HG02678 (cell line): ENCODE results near the gene ATPAF2.

Experiments
- ATAC-seq: cut with Tn5 transposase; IDR thresholded peaks from one replicate; pipeline ENCODE4 v1.9.1; 2021; ENCODE audit warnings: mild to moderate bottlenecking, moderate library complexity; ENCODE audit not compliant: unreplicated experiment

The ATPAF2 gene

DNA sequence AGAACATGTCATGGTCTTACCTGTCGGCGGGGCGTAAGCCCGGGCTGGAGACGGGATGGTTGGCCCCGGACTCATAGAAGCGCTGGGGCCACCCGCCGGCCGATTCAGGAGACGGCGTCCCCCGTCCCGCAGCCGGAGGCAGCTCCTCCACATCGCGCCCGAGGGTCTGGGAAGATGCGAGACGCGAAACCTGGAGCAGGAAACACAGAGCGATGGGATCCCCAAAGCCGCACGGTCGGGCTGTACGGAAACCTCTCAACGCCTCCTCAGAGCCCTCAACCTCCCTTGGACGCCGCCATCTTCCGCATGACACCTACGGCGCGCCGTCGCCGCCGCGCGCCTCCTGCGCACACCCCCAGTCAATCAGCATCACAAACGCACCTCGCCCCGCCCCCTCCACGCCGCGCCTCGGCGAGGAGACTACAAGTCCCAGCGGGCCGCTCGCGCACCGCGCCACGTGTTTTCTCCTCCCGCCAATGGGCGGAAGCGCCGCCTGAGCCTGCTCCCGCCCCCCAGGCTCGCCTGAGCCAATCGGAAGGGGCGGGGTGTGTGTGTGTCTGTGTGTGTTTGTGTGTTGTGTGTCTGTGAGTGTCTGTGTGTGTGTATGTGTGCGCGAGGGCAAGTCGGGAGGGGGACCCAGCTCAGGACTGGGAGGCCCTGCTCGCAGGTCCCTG lies at the start of gene ATPAF2, which contains the start of gene GID4:
TSS of gene ATPAF2 (minus strand) at position 308 of the 674 bp plus-strand sequence. CDS start at position 153, 155 bp downstream.
TSS of gene GID4 (plus strand) at position 548 of the 674 bp plus-strand sequence. CDS start at position 605, 57 bp downstream.
- peak; percentile 92 for ATAC-seq

DNA sequence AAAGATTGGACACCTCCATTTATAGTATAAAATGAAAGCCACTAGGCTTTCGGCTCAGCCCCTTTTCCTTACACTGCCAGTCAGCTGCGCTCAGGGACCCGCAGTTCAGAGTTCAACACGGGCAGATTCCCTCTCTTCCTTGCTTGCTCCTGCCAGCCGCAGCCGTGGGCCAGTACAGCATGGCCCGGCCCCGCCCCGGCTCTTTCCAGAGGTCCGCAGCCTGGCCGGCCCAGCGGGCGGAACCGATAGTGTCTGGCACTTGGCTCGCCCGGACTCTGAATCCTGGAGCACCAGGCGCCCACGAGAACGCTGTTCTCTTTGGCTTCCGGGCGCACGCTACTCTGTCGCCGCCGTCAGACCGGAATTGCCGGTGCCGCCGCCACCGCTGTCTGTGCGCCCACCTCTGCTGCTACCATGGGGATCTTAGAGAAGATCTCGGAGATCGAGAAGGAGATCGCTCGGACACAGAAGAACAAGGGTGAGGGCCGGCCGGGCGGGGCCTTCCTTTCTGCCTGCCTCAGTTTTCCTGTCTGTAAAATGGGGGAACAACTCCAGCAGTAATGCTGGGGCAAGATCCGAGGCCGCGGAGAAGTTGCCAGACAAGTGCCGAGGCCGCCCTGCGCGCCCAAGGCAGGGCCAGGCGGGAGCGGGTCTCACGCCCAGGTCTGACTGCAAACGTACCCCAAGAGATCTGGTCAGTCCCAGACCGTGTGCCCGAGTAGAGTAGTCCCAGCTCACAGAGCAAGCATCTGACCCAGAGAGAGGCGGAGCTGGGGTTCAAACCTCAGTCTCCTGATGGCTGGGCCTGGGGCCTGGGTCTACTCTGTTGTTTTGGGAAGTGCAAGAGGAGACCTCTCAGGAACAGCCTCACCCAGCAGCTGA lies 48.9 kb upstream of the ATPAF2 start, which contains the start of gene DRG2:
TSS of gene DRG2 (plus strand) at position 339 of the 882 bp plus-strand sequence. CDS start at position 415, 76 bp downstream.
- ATAC-seq, result peak; percentile 92

DNA sequence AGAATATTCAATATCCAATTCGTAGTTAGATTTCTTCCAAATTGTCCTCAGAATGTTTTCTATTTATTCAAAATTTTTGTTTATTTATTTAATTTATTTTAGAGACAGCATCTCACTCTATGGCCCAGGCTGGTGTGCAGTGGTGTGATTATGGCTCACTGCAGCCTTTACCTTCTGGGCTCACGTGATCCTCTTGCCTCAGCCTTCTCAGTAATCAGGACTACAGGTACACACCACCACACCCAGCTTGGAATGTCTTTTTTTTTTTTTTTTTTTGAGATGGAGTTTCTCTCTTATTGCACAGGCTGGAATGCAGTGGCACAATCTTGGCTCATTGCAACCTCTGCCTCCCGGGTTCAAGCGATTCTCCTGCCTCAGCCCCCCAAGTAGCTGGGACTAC lies 45.3 kb upstream of the ATPAF2 start:
- ATAC-seq, result no peak

DNA sequence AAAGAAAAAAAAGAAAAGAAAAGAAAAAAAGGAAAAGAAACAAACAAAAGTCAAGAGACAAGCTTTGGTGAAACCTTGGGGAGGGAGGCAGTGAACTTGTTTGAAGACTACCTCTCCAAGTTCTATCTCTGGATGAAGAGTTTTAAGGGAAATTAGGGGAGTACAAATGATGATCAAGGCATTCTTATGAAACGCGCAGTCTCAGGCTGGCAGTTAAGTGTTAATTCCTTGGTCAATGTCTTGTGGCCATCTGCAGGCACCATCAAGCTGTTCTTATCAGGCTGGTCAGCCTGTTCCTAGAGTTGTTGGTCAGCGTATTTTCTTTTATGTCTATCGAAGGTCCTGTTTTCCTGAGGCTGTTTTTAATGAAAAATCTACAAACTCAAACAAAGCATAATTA lies 40.6 kb upstream of the ATPAF2 start:
- ATAC-seq, result no peak

DNA sequence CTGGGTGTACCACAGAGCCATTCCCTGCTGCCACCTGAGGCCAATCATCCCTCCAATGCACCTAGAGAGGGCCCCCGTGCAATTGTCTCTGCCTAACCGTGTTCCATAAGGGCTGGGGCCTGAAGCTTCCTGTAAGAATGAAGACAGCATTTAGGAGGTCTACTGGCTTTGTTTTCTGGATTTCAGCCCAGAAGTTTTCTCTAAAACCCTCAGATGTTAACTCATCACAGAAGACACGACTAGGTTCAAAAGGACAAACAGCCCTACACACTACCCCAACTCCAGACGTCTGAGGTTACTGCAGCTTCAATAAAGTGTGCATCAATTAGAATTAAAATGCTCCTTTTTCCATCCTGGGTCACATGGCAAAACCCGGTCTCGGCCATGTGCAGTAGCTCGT lies 38.0 kb upstream of the ATPAF2 start:
- no peak for ATAC-seq

DNA sequence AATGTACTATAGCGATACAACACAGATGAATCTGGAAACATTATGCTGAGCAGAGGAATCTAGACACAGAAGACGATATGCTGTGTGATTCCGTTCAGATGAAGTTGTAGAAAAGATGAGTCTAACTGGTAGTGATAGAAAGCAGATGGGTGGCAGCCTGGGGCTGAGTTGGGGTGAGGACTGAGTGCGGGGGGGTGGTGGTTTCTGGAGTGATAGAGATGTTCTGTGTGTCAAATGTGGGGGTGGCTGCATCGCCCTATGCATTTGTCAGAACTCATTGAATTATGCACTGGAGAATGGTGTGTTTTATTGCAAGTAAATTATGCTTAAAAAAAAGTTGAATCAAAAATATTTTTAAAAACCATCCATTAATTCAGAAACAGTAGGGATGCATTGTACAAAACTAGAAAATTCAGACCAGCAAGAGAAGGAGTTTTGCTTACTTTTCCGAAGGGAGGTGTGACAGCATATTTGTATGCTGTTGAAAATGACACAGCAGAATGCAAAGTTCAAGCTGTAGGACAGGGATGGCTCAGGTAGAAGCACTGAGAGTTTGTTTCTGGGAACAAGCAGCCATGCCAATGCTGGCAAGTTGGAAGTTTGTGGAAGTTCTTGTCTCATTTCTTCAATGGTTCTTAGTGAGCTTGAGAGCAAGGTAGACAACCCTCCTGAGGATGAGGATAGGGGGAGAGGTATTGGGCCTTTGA lies 35.8 kb upstream of the ATPAF2 start:
- ATAC-seq, result no peak

DNA sequence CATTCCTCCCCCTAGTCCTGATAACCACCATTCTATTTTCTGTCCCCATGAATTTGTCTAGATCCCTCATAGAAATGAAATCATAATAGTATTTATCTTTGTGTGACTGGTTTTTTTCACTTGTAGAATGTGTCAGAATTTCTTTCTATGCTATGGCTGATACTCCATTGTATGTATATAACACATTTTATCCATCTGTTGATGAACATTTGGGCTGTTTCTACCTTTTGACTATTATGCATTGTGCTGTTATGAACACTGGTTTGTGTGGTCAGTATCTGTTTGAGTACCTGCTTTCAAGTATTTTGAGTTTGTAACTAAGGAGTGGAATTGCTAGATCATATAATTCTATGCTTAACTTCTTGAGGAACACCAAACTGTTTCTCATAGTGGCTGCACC lies 32.8 kb upstream of the ATPAF2 start:
- no peak for ATAC-seq

DNA sequence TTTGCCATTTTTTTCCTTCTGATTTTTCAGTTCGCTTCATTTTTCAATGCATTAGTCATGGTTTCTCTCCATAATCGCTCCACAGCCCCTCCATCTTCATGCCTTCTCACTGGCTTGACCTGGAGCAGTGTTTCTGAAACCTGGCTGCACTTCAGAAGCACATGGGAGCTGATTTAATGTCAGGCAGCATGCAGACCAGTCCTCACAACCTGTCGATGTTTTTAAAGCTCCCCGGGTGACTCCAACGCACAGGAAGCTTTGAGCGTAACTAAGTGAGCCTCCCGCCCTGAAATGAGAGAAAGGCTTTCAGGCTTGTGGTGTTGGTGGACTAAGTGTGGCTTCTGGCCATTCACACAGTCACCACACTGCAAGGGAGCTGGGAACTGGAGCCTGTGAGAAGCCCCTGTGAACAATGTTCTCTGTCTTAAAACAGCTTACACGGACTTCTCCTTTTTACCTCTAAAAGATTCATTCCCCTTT lies 31.9 kb upstream of the ATPAF2 start:
- no peak for ATAC-seq

DNA sequence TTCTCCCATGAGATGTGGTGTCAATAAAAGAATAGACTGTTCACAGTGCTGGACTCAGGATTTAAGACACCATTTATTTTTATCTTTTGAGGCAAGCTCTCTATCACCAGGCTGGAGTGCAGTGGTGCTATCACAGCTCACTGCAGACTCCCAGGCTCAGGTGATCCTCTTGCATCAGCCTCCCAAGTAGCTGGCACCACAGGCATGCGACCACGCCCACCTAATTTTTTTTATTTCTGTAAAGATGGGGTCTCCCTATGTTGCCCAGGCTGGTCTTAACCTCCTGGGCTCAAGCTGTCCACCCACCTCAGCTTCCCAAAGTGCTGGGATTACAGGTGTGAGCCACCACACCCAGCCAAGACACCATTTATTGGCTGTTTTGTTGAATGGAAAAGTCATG lies 30.1 kb upstream of the ATPAF2 start:
- no peak for ATAC-seq

DNA sequence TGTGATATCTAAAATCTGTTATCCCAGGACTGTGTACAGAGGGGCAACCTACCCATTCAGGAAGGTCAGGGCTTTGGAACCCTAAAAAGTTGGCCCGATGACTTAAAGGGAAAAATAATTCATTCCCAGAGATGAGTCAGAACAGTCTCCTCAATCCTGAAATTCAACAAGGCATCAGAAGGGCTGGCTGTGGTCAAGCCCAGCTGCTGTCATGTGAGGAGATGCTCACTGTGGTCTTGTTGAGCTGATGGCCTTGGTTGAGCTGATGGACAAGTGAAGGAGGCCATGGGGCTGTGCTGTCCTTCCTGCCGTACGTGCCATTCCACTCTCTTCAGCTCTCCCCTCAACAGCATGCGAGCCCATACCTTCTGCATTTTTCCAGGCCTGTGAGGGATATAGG lies 27.9 kb upstream of the ATPAF2 start:
- ATAC-seq, result no peak

DNA sequence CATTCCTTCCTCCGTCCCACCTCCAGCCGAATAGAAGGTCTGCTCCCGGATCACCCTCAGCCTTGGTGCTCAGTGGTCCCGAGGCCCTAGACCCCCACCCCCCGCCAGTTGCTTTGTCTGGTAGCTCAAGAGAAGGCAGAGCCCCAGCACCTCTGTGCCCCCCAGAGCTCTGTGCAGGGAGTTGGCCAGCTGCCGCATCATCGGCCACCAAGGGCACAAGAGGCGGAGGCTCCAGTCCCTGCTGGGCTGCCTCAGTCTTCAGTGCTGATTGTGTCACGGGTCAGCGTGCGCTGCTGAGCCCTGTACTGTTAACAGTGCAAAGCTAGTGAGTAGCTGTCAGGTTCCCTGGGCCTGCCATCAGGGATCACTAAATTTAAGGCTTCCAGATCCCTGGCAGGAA lies 26.6 kb upstream of the ATPAF2 start:
- ATAC-seq, result no peak

DNA sequence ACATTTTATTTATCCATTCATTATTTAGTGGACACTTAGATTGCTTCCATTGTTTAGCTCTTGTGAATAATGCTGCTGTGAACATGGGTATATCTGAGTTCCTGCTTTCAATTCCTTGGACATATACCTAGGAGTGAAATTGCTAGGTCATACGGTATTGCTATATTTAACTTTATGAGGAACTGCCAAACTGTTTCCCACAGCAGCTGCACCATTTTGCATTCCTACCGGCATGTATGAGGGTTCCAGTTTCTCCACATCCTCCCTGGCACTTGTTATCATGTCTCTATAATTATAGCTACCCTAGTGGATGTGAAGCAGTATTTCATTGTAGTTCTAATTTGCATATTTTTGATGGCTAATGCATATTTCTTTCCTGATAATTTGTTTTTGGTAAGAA lies 25.1 kb upstream of the ATPAF2 start:
- ATAC-seq, result no peak

DNA sequence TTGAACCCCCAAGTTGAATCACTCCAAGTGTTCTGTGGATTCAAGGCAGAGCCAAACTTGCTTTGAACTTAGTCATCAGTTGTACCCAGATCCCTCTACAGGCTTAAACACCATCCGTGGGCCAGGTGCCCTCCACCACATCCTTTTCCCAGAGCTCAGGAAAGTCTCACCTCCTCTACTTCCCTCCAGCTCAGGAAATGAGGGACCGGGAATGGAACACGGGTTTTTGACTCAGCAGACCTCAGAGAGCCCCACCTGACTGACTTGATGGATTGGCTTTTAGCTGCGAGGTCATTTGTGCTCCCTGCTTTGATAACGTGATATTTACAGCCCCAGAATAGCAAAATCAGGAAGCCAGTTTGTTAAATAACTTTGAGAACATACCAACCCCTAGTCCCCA lies 20.3 kb upstream of the ATPAF2 start:
- no peak for ATAC-seq

DNA sequence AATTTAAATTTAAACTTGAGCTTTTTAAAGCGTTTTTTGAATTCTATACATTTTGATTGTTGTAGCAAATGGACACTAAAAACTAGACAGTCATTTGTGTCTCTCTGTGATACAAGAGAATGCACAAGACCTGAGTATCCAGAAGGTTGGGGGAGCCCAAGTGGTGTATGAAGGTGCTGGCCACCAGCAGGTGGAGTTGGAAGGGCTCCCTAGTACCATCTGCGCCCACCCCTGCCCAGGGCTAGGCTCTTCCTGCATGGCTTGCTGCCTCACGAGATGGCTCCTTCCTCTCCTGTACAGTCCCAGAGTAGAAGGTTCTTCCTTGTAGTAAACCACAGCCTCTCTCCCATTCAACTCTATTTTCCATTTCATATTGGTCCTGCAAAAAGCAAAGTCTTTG lies 17.2 kb upstream of the ATPAF2 start:
- no peak for ATAC-seq

DNA sequence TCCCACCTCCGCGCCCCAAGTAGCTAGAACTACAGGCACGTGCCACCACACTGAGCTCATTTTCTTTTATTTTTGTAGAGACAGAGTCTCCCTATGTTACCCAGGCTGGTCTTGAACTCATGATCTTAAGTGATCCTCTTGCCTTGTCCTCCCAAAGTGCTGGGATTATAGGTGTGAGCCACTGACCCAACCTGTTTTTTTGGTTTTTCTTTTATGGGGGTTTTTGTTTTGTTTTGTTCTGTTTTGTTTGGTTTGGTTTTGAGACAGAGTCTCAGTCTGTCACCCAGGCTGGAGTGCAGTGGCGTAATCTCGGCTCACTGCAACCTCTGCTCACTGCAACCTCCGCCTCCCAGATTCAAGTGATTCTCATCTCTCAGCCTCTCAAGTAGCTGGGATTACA lies 16.6 kb upstream of the ATPAF2 start:
- no peak for ATAC-seq

DNA sequence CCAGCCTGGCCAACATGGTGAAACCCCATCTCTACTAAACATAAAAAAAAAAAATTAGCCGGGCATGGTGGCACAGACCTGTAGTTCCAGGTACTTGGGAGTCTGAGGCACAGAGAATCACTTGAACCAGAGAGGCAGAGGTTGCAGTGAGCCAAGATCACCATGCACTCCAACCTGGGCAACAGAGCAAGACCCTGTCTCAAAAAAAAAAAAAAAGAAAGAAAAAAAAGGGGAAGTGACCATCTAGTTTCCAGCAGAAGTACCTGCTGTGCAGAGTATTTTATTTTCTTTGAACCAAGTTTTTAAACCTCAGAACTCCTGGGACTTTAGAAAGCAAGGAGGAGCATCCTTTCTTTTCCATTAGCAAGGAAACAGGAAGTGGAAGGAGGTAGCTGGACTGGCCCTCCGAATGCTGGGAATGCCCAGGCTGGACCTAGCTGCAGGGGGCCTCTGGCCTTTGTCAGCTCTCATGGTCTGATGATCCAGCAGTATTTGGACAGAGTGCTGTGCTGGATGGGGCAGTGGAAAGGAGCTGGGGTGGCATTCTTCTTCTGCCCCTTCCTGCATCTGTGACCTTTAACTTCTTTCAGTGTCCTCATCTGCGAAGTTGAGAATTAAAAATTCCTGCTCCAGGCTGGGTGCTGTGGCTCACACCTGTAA lies 6.9 kb upstream of the ATPAF2 start:
- ATAC-seq, result no peak

DNA sequence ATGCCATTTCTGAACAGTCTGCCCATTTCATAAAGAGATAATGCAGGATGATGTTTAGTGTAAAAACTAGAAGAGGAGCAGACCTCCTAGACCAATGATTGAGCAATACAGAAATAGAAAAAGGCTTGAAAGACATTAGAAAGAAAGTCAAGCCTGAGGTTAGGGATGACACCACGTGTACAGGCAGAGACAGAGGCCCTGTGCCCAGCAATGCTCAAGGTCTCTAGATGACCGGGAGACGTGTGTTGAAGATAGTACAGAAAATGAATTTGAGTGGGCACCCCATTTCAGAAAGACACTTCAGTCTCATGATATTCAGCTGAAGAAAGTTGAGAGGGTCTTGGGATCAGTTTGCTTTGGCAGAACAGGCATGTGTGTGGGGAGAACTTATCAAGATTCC lies 5.6 kb upstream of the ATPAF2 start:
- no peak for ATAC-seq

DNA sequence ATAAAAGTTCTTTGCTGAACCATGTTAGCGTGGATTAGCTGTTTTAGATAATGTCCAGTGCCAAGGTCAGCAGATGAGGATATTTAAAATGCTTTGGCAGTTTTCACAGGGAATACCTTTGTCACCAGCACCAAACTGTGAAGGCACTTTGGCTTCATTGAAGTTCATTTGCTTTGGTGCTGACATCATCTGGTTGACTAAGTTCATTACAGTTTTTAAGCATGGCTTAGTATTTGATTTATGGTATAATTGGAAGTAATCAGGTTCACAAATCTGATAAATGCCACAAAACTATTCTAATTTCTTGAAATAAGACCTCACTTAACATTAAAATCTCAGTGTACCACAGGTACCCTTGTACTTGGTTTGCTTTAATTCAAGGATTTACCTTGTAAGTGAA lies 4.5 kb upstream of the ATPAF2 start:
- ATAC-seq, result no peak

DNA sequence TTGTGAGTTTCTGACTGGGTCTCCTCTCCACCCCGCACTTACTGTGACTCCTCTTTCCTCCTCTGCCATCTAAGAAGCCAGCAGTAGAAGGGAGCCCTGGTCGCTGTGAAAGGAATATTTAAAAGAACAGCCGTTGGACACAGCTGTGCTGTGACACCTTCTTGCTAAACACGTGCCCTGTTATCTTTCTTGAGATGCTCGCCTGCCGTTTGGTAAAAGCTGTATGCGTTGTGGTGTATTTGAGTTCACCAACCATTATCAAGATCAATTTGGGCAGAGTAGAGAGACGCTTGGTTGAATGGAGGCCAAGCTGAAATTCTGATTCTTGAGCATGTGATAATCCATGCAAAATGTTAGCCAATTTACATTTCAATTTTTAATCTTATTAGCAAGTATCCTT lies 4.0 kb upstream of the ATPAF2 start:
- no peak for ATAC-seq

DNA sequence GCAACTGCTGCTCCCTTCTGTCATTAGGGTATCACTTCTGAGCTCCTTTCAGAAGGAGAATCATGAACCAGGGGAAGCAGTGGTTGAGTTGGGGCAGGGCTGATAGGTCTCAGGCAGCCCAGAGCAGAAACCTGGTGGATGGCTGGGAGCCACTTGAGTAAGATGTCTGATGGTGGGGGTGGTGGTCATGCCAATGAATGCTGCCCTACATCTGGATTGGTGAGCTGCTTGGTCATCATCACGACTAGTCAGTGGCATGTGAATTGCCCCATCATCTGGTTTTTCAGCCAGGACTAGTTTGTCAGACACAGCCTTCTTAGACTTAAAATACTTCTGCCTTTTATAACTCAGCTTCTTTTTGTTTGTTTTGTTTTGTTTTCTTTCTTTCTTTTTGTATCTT lies 2.8 kb upstream of the ATPAF2 start:
- ATAC-seq, result no peak
